T-cell (primary cell): ENCODE data around the gene PDXK. TPM values are rescaled to one million over a fixed set of nuclear protein-coding genes. Genes with fewer than 3 reads are reported as not detected.

Source experiments
- ATAC-seq, 4 experiments: fragments of 200-7000 bp in 3 of 4; fragments of 150-1000 bp in 1 of 4; cut with Tn5 transposase; replicated peaks in 1 of 4; 1 replicate in 3 of 4; 2 replicates in 1 of 4; pipeline ENCODE4 v1.10.0; 2021; ENCODE audit warnings: moderate library complexity in 3 of 4, mild to moderate bottlenecking in 2 of 4, moderate number of reproducible peaks in 1 of 4
- CTCF ChIA-PET, 2 donors: fragments of 300-600 bp; sonication (Branson Sonifier 250); formaldehyde crosslinking; loops; one replicate each; lab custom pipeline; 2022; ENCODE audit warnings: antibody characterized with exemption in 2 of 2; lab: Charles Lee
- POLR2A ChIA-PET, 2 donors: fragments of 300-600 bp; sonication (Branson Sonifier 250); formaldehyde crosslinking; loops; one replicate each; lab custom pipeline; 2022; ENCODE audit warnings: antibody characterized with exemption in 2 of 2; lab: Charles Lee
- DNase-seq, 35 experiments: peaks; one replicate each; pipeline versions ENCODE4 v3.0.0 to v3.0.0-alpha.2; 2013 to 2023
- H3K27ac ChIP-seq: one replicate; pipeline ENCODE4 v1.5.1; 2013; ENCODE audit warnings: low read length
- H3K27me3 ChIP-seq, 2 experiments: replicated peaks in 1 of 2; 1 replicate in 1 of 2; 2 replicates in 1 of 2; pipeline versions ENCODE4 v1.6.1 to v1.7.0; 2013; ENCODE audit warnings: low read length in 1 of 2, mixed read lengths in 1 of 2; ENCODE audit not compliant: control insufficient read depth in 2 of 2, insufficient read depth in 2 of 2; ENCODE audit errors: extremely low read depth in 1 of 2
- H3K36me3 ChIP-seq, 2 donors: 1 replicate in 1 of 2; 2 replicates in 1 of 2; pipeline versions ENCODE4 v1.6.1 to v1.7.0; 2013; ENCODE audit warnings: low read length in 1 of 2; ENCODE audit not compliant: control insufficient read depth in 2 of 2, insufficient read depth in 1 of 2; ENCODE audit errors: extremely low read depth in 1 of 2
- H3K4me1 ChIP-seq, 2 experiments: 1 replicate in 1 of 2; 2 replicates in 1 of 2; pipeline versions ENCODE4 v1.6.1 to v1.7.0; 2013; ENCODE audit warnings: low read length in 2 of 2, mixed read lengths in 1 of 2; ENCODE audit not compliant: insufficient read depth in 2 of 2, control insufficient read depth in 1 of 2; ENCODE audit errors: extremely low read depth in 1 of 2
- H3K4me3 ChIP-seq, 2 donors: 1 replicate in 1 of 2; 2 replicates in 1 of 2; pipeline versions ENCODE4 v1.5.1 to v1.7.0; 2013; ENCODE audit warnings: mild to moderate bottlenecking in 2 of 2, low read length in 1 of 2, moderate library complexity in 1 of 2; ENCODE audit not compliant: control insufficient read depth in 1 of 2; ENCODE audit errors: extremely low read depth in 1 of 2
- H3K9me3 ChIP-seq: 2 replicates; pipeline ENCODE4 v1.7.0; 2013
- H3K27ac Mint-ChIP-seq, 2 donors: one replicate each; pipeline ENCODE4 v1.8.0; 2020 to 2021; ENCODE audit warnings: mild to moderate bottlenecking in 2 of 2, mixed read lengths in 2 of 2
- H3K27me3 Mint-ChIP-seq, 2 donors: one replicate each; pipeline ENCODE4 v1.8.0; 2021 to 2022; ENCODE audit warnings: mixed read lengths in 2 of 2
- H3K36me3 Mint-ChIP-seq: one replicate; pipeline ENCODE4 v1.8.0; 2021; ENCODE audit warnings: mixed read lengths
- H3K4me1 Mint-ChIP-seq, 3 donors: one replicate each; pipeline ENCODE4 v1.8.0; 2020 to 2022; ENCODE audit warnings: mixed read lengths in 3 of 3, mild to moderate bottlenecking in 1 of 3
- H3K4me3 Mint-ChIP-seq, 3 donors: one replicate each; pipeline ENCODE4 v1.8.0; 2020 to 2022; ENCODE audit warnings: mild to moderate bottlenecking in 3 of 3, mixed read lengths in 3 of 3, moderate library complexity in 3 of 3
- H3K9me3 Mint-ChIP-seq, 3 donors: one replicate each; pipeline ENCODE4 v1.8.0; 2020 to 2022; ENCODE audit warnings: mixed read lengths in 3 of 3
- WGBS: methylation state at CpG from one replicate; pipeline ENCODE4 v1.1.5; 2013; ENCODE audit warnings: missing lambda C conversion rate; ENCODE audit not compliant: insufficient coverage; 5-methylcytosine and 5-hydroxymethylcytosine counted together
- total RNA-seq, 35 experiments: library from RNA in 6 of 35; stranded (reverse) in 6 of 35; fragments of 120-200 nt in 1 of 35; gene quantifications; one replicate each; pipeline versions ENCODE4 v1.2.1 to v1.2.4 and lab custom pipeline; 2013 to 2026

Gene PDXK
- total RNA-seq, 5 donors from 2014 or later (not counting 1 experiment from before 2014, with no cell fraction given) = 70.8 to 100 (median 80.2) TPM

- Mint-ChIP-seq H3K4me1 (peaks cover 7 to 11% (median 9%) of the 10 kb centered on the region in 3 donors), H3K27ac (no peak overlapping the region), H3K27me3 (no peaks in the 10 kb centered on the region), H3K4me3 (no peak overlapping the region), H3K9me3 (no peaks in the 10 kb centered on the region), H3K36me3 (peaks cover 55% of the 10 kb centered on the region)
- Histone ChIP-seq H3K4me1 (no peaks in the 10 kb centered on the region), H3K36me3 (peaks cover 29 to 84% of the 10 kb centered on the region in 2 donors), H3K4me3 (no peak overlapping the region), H3K9me3 (no peaks in the 10 kb centered on the region), H3K27me3 (no peaks in the 10 kb centered on the region), H3K27ac (no peak overlapping the region)
- DNase-seq = no peak
- WGBS = 88% methylated on average over 1 of the region's 6 CpGs
- no peak for ATAC-seq
- CTCF ChIA-PET = no interaction called here
- POLR2A ChIA-PET = no interaction called here
Observed at GRCh38 chr21:43681650-43682049, 37.3 kb upstream of the PDXK start.

GRCh38 chr21:43684424-43684823 lies 34.5 kb upstream of the PDXK start:
- H3K27ac ChIP-seq = no peak overlapping the region
- no peaks in the 10 kb centered on the region for H3K4me1 ChIP-seq
- no peak overlapping the region for H3K27ac Mint-ChIP-seq
- no peak overlapping the region for H3K4me3 ChIP-seq
- H3K27me3 Mint-ChIP-seq = no peaks in the 10 kb centered on the region
- peaks cover 46% of the 10 kb centered on the region for H3K36me3 Mint-ChIP-seq
- H3K36me3 ChIP-seq = peaks cover 32 to 90% of the 10 kb centered on the region in 2 donors
- no peaks in the 10 kb centered on the region for H3K9me3 ChIP-seq
- WGBS = no CpG with 5 or more reads among the region's 3 CpGs
- ChIA-PET CTCF (no interaction called here), POLR2A (no interaction called here)
- DNase-seq (no peak), ATAC-seq (no peak)
- H3K4me3 Mint-ChIP-seq = no peak overlapping the region
- H3K4me1 Mint-ChIP-seq = peaks cover 3 to 6% (median 6%) of the 10 kb centered on the region in 3 donors
- H3K9me3 Mint-ChIP-seq = no peaks in the 10 kb centered on the region
- no peaks in the 10 kb centered on the region for H3K27me3 ChIP-seq

- ChIA-PET CTCF (no interaction called here), POLR2A (no interaction called here)
- H3K27ac ChIP-seq = no peak overlapping the region
- H3K9me3 ChIP-seq = no peaks in the 10 kb centered on the region
- H3K27me3 Mint-ChIP-seq = no peaks in the 10 kb centered on the region
- H3K9me3 Mint-ChIP-seq = no peaks in the 10 kb centered on the region
- H3K27ac Mint-ChIP-seq = no peak overlapping the region
- H3K4me1 Mint-ChIP-seq = no peaks in the 10 kb centered on the region
- ATAC-seq = no peak
- DNase-seq = no peak
- peaks cover 48 to 97% of the 10 kb centered on the region in 2 donors for H3K36me3 ChIP-seq
- H3K4me1 ChIP-seq = no peaks in the 10 kb centered on the region
- H3K4me3 ChIP-seq = no peak overlapping the region
- no peak overlapping the region for H3K4me3 Mint-ChIP-seq
- WGBS = 96% methylated on average over 20 of the region's 21 CpGs
- H3K36me3 Mint-ChIP-seq = peaks cover 47% of the 10 kb centered on the region
- H3K27me3 ChIP-seq = no peaks in the 10 kb centered on the region
Observed at GRCh38 chr21:43686811-43687565, 31.9 kb upstream of the PDXK start.

- Histone ChIP-seq H3K4me1 (no peaks in the 10 kb centered on the region), H3K27me3 (no peaks in the 10 kb centered on the region), H3K9me3 (no peaks in the 10 kb centered on the region), H3K4me3 (no peak overlapping the region), H3K36me3 (peaks cover 40 to 94% of the 10 kb centered on the region in 2 donors), H3K27ac (no peak overlapping the region)
- no peaks in the 10 kb centered on the region for H3K27me3 Mint-ChIP-seq
- 95% methylated on average over 19 of the region's 27 CpGs for WGBS
- peaks cover 45% of the 10 kb centered on the region for H3K36me3 Mint-ChIP-seq
- no peaks in the 10 kb centered on the region for H3K9me3 Mint-ChIP-seq
- DNase-seq = no peak
- H3K27ac Mint-ChIP-seq = no peak overlapping the region
- no peaks in the 10 kb centered on the region for H3K4me1 Mint-ChIP-seq
- no peak overlapping the region for H3K4me3 Mint-ChIP-seq
- CTCF ChIA-PET = no interaction called here
- POLR2A ChIA-PET = no interaction called here
- no peak for ATAC-seq
Observed at GRCh38 chr21:43687566-43688399, 31.1 kb upstream of the PDXK start.

DNA sequence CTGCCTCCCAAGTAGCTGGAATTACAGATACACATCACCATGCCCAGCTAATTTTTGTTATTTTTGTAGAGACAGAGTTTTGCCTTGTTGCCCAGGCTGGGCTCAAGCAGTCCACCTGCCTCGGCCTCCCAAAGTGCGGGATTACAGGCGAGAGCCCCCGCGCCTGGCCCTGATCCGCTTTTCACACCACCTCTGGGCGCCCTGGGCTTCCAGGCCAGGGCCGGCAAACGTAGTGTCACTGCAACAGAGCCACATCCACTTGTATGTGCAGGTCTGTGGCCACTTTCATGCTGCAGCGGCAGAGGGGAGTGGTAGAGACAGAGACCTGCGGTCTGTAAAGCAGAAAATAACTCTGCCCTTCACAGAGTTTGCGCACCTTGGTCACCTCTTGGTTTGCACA lies 30.0 kb upstream of the PDXK start:
- 94% methylated on average over 12 of the region's 12 CpGs for WGBS
- Mint-ChIP-seq H3K4me3 (no peak overlapping the region), H3K4me1 (no peaks in the 10 kb centered on the region), H3K9me3 (no peaks in the 10 kb centered on the region), H3K27ac (no peak overlapping the region), H3K36me3 (peaks cover 47% of the 10 kb centered on the region), H3K27me3 (no peaks in the 10 kb centered on the region)
- H3K4me3 ChIP-seq = no peak overlapping the region
- no peaks in the 10 kb centered on the region for H3K9me3 ChIP-seq
- H3K27ac ChIP-seq = no peak overlapping the region
- no peaks in the 10 kb centered on the region for H3K27me3 ChIP-seq
- no peaks in the 10 kb centered on the region for H3K4me1 ChIP-seq
- no peak for ATAC-seq
- DNase-seq = no peak
- peaks cover 46 to 95% of the 10 kb centered on the region in 2 donors for H3K36me3 ChIP-seq
- POLR2A ChIA-PET = no interaction called here
- CTCF ChIA-PET = no interaction called here

GRCh38 chr21:43689556-43690337 lies 29.2 kb upstream of the PDXK start:
- H3K4me1 ChIP-seq = no peaks in the 10 kb centered on the region
- no peak overlapping the region for H3K4me3 ChIP-seq
- DNase-seq (no peak), ATAC-seq (no peak)
- H3K36me3 ChIP-seq = peaks cover 45 to 96% of the 10 kb centered on the region in 2 donors
- no peak overlapping the region for H3K27ac ChIP-seq
- Mint-ChIP-seq H3K9me3 (no peaks in the 10 kb centered on the region), H3K4me1 (no peaks in the 10 kb centered on the region), H3K27ac (no peak overlapping the region), H3K27me3 (no peaks in the 10 kb centered on the region), H3K36me3 (peaks cover 47% of the 10 kb centered on the region), H3K4me3 (no peak overlapping the region)
- H3K27me3 ChIP-seq = no peaks in the 10 kb centered on the region
- POLR2A ChIA-PET = no interaction called here
- 99% methylated on average over 27 of the region's 32 CpGs for WGBS
- H3K9me3 ChIP-seq = no peaks in the 10 kb centered on the region
- CTCF ChIA-PET = no interaction called here
